ENCODE results near the gene LBH.

- TF ChIP-seq, protein P1, sequence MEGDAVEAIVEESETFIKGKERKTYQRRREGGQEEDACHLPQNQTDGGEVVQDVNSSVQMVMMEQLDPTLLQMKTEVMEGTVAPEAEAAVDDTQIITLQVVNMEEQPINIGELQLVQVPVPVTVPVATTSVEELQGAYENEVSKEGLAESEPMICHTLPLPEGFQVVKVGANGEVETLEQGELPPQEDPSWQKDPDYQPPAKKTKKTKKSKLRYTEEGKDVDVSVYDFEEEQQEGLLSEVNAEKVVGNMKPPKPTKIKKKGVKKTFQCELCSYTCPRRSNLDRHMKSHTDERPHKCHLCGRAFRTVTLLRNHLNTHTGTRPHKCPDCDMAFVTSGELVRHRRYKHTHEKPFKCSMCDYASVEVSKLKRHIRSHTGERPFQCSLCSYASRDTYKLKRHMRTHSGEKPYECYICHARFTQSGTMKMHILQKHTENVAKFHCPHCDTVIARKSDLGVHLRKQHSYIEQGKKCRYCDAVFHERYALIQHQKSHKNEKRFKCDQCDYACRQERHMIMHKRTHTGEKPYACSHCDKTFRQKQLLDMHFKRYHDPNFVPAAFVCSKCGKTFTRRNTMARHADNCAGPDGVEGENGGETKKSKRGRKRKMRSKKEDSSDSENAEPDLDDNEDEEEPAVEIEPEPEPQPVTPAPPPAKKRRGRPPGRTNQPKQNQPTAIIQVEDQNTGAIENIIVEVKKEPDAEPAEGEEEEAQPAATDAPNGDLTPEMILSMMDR (IDR thresholded peaks at IDR 0.05; ENCODE audit: extremely low read depth in 1 of 2, insufficient read depth in 1 of 2, low read depth in 1 of 2, low read length in 2 of 2), result no peak
- TF ChIP-seq POLR2AphosphoS5 (IDR thresholded peaks at IDR 0.05; ENCODE audit: insufficient read depth, low read depth, low read length) (no peak), EZH2 (IDR thresholded peaks at IDR 0.05; ENCODE audit: borderline replicate concordance, low read depth, low read length, severe bottlenecking) (no peak), MAX (IDR thresholded peaks at IDR 0.05; ENCODE audit: insufficient read depth, insufficient read length) (no peak), FOS (IDR thresholded peaks at IDR 0.05; ENCODE audit: borderline replicate concordance, insufficient read depth, low read length) (no peak), POLR2A (IDR thresholded peaks at IDR 0.05; ENCODE audit: low read depth, low read length) (no peak)
Measured at GRCh38 chr2:30218338-30218713, 13.0 kb upstream of the LBH start.

Measured in endothelial cell of umbilical vein (primary cell).